HG03558 (cell line): ENCODE results near the gene ZFP69B.

Experiments used
- ATAC-seq: cut with Tn5 transposase; IDR thresholded peaks from one replicate; pipeline ENCODE4 v1.9.1; 2021; ENCODE audit warnings: moderate number of reproducible peaks; ENCODE audit not compliant: unreplicated experiment; ENCODE audit errors: extremely low read depth

Gene ZFP69B

GRCh38 chr1:40449684-40450494 lies at the start of gene ZFP69B:
Gene ZFP69B (plus strand): TSS chr1:40450476. CDS start chr1:40450962, 486 bp downstream.
- peak; percentile 59 for ATAC-seq

DNA sequence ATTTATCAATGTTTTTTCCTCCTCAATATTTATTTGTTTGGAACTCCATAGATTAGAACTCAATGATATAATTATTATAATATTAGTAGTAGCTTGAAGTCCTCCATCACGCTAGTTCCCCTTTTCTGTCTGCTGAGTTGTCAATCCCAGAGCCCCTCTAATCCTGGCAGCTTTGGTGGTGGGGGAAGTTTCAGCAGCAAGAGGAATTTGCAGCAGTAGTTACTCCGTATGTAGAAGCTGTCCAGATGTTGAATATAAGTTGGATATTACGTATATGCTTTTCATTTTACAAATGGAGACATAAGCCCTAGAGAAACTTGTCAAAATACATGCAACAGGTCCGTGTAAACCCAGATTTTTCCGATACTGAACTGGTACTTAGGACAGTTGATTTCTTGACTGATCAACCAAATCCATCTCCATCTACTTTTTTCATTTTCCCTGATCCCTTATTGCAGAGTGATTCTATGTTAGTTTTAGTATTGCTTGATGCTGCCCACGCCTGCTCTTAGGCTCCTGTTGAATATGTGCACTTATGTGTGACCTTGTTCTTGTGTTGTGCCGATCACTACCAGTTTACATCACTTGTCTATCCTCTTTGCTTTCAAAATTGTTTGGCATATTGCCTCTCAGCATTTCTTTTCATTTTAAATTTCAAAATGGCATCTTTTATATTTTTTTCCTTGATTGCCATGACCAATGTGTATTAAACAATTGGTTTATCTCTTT lies 48.6 kb upstream of the ZFP69B start:
- ATAC-seq = no peak

- ATAC-seq = no peak
Measured at GRCh38 chr1:40404670-40405462, 45.4 kb upstream of the ZFP69B start.

DNA sequence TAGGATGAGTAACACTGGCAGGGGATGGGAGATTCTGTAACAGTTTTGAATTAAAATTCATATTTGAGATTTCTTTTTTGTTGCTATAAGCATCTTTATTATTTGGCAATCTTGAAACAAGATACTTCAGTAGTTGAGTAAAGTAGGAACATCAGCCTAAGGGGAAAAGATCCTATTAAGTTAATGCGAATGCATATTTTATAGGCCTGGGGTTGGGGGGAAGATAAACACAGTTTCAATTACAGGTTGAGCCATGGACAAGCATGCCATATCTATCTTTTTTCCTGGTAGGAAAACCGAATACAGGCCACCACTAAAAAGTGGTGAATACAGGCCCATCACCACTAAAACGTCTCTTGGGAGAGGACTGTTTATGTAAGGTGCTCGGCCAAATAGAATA lies 44.5 kb upstream of the ZFP69B start:
- no peak for ATAC-seq

GRCh38 chr1:40407453-40407852 lies 42.8 kb upstream of the ZFP69B start:
- no peak for ATAC-seq

DNA sequence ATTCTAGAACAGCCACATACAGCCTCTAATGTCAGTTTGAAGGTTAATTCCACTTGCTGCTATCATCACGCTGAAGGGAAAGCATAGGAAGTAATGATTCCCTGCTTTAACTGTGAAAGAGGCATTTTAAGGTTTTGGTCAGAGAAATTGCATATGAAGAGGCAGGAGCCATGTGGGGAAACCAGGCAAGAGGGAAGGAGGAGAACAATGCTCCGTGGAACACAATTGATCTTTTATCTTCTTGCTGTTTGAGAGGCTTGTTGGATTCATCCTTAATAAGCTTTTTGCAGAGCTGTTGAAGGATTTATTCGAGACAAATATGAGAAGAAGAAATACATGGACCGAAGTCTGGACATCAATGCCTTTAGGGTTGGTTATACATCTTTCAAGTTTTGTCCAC lies 40.8 kb upstream of the ZFP69B start:
- no peak for ATAC-seq

DNA sequence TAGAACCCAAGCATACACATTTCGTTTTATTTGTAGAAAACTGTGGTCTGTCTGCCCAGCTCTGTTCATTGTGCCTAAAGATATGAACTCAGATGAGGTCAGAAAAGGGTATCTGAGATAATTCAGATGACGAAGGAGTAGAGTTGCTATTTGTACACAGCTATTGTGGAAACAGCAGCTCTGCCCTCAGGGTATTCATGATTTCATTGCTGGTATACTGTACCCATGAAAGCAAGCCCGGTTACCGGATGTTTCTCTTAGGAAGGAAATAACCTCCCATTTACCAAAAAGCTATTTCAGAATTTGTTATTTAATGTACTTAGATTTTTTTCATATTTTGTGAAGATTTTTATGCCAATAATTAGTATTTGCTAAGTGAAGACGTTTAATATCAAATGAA lies 39.0 kb upstream of the ZFP69B start:
- ATAC-seq = no peak

- ATAC-seq = no peak
Measured at GRCh38 chr1:40411843-40412242, 38.4 kb upstream of the ZFP69B start.

GRCh38 chr1:40413527-40414252 lies 36.6 kb upstream of the ZFP69B start:
- ATAC-seq = no peak

- ATAC-seq = no peak
Measured at GRCh38 chr1:40414331-40414730, 35.9 kb upstream of the ZFP69B start.

DNA sequence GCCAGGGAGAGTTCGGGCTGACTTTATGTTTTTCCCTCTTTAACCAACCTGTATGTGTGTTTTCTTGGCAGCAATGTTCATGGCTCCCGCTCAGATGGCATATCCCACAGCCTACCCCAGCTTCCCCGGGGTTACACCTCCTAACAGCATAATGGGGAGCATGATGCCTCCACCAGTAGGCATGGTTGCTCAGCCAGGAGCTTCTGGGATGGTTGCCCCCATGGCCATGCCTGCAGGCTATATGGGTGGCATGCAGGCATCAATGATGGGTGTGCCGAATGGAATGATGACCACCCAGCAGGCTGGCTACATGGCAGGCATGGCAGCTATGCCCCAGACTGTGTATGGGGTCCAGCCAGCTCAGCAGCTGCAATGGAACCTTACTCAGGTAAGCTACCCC lies 33.6 kb upstream of the ZFP69B start:
- ATAC-seq = no peak

DNA sequence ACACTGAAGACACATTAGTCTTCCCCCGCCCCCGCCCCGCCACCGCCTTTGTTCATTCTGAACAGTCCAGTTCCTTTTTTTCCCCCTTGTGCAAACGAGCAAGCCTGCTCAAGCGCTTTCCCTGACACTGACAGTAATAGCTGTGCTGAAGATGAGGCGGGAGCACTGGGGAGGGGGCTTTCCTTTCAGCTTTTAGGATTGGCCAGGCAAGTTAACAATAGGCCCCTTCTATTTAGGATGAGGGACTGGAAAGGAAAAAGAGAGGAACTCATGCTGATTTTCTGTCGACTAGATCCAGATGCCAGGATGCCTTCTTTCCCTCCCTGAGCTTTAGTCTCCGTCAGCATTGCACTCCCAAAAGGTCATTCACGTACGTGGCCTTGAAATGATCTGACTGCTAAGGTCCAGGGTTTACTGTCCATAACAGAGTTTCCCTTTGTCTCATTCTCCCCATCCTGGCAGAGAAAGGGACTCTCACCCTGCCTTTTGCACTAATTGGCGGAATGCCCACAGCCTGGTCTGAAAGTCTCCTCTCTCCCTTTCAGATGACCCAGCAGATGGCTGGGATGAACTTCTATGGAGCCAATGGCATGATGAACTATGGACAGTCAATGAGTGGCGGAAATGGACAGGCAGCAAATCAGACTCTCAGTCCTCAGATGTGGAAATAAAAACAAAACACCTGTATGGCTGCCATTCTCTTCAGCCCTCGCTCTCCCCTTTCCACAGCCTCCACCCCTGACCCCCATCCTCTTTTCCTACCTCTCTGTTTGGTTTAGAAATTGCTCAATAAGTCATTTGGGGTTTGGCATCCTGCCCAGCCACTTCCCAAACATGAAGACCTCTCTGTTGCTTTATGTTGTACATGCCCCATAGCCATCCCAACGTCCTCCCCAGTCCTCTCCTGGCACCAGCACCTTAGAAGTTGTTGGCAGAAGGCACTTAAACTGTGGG lies 28.6 kb upstream of the ZFP69B start:
- no peak for ATAC-seq

- ATAC-seq = no peak
Measured at GRCh38 chr1:40422630-40423263, 27.5 kb upstream of the ZFP69B start.

DNA sequence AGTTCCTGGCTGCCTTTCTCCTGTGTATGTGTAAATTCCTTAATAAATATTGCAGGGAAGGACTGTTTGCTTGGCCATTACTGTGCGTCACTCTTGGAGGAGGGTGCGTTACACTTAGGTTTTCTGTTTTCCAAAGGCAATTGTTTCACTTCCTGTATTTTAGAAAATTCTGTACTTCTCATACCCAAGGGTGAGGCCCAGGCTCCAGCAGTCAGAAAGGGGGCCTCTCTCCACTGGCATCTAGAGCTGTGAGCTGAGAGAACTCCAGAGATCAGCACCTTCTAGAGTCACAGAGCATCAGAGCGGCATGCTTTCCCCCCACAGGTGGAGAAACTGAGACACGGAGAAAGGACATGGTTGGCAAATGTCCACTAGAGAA lies 27.0 kb upstream of the ZFP69B start:
- ATAC-seq = no peak

DNA sequence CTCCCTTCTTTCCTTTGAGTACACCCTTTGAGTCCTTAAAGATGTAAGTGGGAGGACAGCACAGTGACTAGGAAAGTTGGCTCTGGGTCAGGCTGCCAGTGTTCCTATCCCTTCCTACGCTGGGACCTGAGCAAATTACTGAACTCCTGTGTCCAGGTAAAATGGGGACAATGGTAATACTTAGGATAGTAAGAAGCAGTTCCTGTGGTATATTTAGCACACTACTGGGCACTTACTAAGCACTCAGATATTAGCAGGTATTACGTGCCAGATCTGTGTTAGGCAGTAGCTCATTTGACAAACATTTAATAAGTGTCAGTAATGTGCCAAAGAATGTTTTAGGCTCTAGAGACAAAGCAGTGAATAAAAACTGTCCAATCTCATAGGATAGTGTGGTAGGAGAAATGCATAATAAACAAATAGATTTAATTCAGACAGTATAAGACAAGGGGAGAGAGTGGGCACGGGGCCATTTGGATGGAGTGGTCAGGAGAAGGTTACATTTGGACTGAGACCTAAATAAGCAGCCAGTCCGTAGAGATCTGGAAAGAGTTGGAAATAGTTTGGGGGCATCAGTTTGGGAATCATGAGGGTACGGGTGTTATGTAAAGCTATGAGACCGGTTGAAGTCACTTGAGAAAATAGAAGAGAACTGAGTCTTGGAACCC lies 26.2 kb upstream of the ZFP69B start:
- ATAC-seq = no peak

GRCh38 chr1:40425198-40425597 lies 25.1 kb upstream of the ZFP69B start:
- ATAC-seq = no peak

DNA sequence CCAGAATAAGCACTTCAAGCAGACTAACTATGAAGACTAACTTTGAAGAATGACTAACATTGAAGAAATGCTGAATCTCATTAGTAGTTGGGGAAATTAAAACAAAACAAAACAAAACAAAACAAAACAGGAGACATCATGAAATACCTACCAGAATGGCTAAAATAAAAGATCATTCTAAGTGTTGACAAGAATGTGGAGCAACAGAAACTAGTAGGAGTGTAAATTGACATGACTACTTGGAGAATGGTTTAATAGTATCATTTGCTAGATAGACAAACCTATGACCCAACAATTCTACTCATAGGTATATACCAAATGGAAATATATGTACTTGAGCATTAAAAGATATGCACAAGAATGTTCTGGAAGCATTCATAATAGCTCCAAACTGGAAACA lies 18.9 kb upstream of the ZFP69B start:
- ATAC-seq = no peak

GRCh38 chr1:40432644-40433390 lies 17.5 kb upstream of the ZFP69B start:
- ATAC-seq = no peak
